Panc1 (cell line): Measurements from ENCODE around the gene MBTPS2.

Experiments used
- POLR2AphosphoS5 ChIP-seq: IDR thresholded peaks from 2 replicates; pipeline ENCODE4 v1.6.1; 2012; ENCODE audit warnings: mild to moderate bottlenecking, low read depth, low read length, moderate library complexity
- TF ChIP-seq, protein P1 (sequence below): fragments of 450-650 bp; IDR thresholded peaks from 2 replicates; pipeline ENCODE4 v1.5.1; 2017; ENCODE audit warnings: mild to moderate bottlenecking

- no peak for TF ChIP-seq POLR2AphosphoS5
- TF ChIP-seq, protein P1, sequence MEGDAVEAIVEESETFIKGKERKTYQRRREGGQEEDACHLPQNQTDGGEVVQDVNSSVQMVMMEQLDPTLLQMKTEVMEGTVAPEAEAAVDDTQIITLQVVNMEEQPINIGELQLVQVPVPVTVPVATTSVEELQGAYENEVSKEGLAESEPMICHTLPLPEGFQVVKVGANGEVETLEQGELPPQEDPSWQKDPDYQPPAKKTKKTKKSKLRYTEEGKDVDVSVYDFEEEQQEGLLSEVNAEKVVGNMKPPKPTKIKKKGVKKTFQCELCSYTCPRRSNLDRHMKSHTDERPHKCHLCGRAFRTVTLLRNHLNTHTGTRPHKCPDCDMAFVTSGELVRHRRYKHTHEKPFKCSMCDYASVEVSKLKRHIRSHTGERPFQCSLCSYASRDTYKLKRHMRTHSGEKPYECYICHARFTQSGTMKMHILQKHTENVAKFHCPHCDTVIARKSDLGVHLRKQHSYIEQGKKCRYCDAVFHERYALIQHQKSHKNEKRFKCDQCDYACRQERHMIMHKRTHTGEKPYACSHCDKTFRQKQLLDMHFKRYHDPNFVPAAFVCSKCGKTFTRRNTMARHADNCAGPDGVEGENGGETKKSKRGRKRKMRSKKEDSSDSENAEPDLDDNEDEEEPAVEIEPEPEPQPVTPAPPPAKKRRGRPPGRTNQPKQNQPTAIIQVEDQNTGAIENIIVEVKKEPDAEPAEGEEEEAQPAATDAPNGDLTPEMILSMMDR: peak; percentile 56
Measured at GRCh38 chrX:21933077-21933476, 93.7 kb downstream of the MBTPS2 start.
